Panc1 (cell line): ENCODE data around the gene RCL1. TPM values are rescaled to one million over a fixed set of nuclear protein-coding genes. Genes with fewer than 3 reads are reported as not detected.
"Not testable (repeated sequence)": the region's sequence is repeated elsewhere in the genome, so short reads cannot be mapped to it uniquely, and the experiment has no call there.

Source experiments
- ATAC-seq: fragments of 200-7000 bp; cut with Tn5 transposase; 2 replicates; pipeline ENCODE4 v1.9.1; 2020; ENCODE audit warnings: mild to moderate bottlenecking, moderate library complexity
- BruUV-seq: library from RNA; stranded (reverse); fragments of 400-500 nt; replicated peaks from 2 replicates; lab custom pipeline; 2021; lab: Mats Ljungman, UMichigan
- CTCF ChIA-PET: fragments of 300-600 bp; sonication (Branson Sonifier 250); formaldehyde crosslinking; loops from one replicate; lab custom pipeline; 2022; ENCODE audit warnings: antibody characterized with exemption; lab: Charles Lee
- POLR2A ChIA-PET: fragments of 300-600 bp; sonication (Branson Sonifier 250); formaldehyde crosslinking; loops from one replicate; lab custom pipeline; 2022; ENCODE audit warnings: antibody characterized with exemption; lab: Charles Lee
- DNase-seq: peaks from one replicate; pipeline ENCODE4 v3.0.0-alpha.2; 2010; ENCODE audit warnings: low read depth, low spot score
- H3K27ac ChIP-seq: 2 replicates; pipeline ENCODE4 v1.5.1; 2011; ENCODE audit warnings: mild to moderate bottlenecking, low read length, inconsistent platforms
- H3K27me3 ChIP-seq: fragments of 200-500 bp; sonication (Bioruptor generic); 2 replicates; pipeline ENCODE4 v1.6.0; 2014; ENCODE audit warnings: low read length, inconsistent platforms; ENCODE audit not compliant: control insufficient read depth, insufficient read depth
- H3K36me3 ChIP-seq: fragments of 200-500 bp; sonication (Bioruptor generic); 2 replicates; pipeline ENCODE4 v1.5.1; 2014; ENCODE audit warnings: inconsistent platforms, mild to moderate bottlenecking, low read length, moderate library complexity; ENCODE audit not compliant: control insufficient read depth, insufficient read depth
- H3K4me1 ChIP-seq: 2 replicates; pipeline ENCODE4 v1.5.1; 2011; ENCODE audit warnings: inconsistent platforms, mild to moderate bottlenecking, low read length, moderate library complexity; ENCODE audit not compliant: control insufficient read depth, insufficient read depth
- H3K4me3 ChIP-seq, 2 experiments: 2 replicates each; pipeline ENCODE4 v1.5.1; 2011 to 2012; ENCODE audit warnings: low read depth in 2 of 2, low read length in 2 of 2, mild to moderate bottlenecking in 2 of 2, inconsistent platforms in 1 of 2, moderate library complexity in 1 of 2
- H3K9me3 ChIP-seq: fragments of 200-500 bp; sonication (Bioruptor generic); 2 replicates; pipeline ENCODE4 v1.5.1; 2014; ENCODE audit warnings: low read depth, mild to moderate bottlenecking, inconsistent platforms, low read length, moderate library complexity; ENCODE audit not compliant: control insufficient read depth, insufficient read depth
- POLR2AphosphoS5 ChIP-seq: IDR thresholded peaks from 2 replicates; pipeline ENCODE4 v1.6.1; 2012; ENCODE audit warnings: mild to moderate bottlenecking, low read depth, low read length, moderate library complexity
- SIN3A ChIP-seq: IDR thresholded peaks from 2 replicates; pipeline ENCODE4 v1.6.1; 2012; ENCODE audit warnings: low read depth, mild to moderate bottlenecking, low read length, moderate library complexity, borderline replicate concordance; ENCODE audit not compliant: insufficient read depth
- TCF7L2 ChIP-seq: IDR thresholded peaks from 2 replicates; pipeline ENCODE4 v1.6.1; 2011; ENCODE audit warnings: mild to moderate bottlenecking, low read depth, low read length, inconsistent platforms
- in situ Hi-C: cut with HindIII; loops from 2 replicates; pipeline ENCODE4 v1.10.0; 2016; ENCODE audit warnings: low sequenced_read_pairs, low pct_unique_long_range_greater_than_20kb
- intact Hi-C: fragments of 100-400 bp; cut with micrococcal nuclease; formaldehyde crosslinking; loops from one replicate; pipeline ENCODE4 v1.10.0; 2022; ENCODE audit not compliant: unreplicated experiment
- total RNA-seq: library from RNA; stranded (reverse); gene quantifications from one replicate; pipeline ENCODE4 v1.2.1, GENCODE V29; 2021; ENCODE audit not compliant: unreplicated experiment
- TF ChIP-seq, protein P1 (sequence below), 2 experiments: IDR thresholded peaks; 2 replicates each; pipeline ENCODE4 v1.6.1; 2011 to 2012; ENCODE audit warnings: low read depth in 2 of 2, control low read depth in 1 of 2, low read length in 1 of 2, mild to moderate bottlenecking in 1 of 2, moderate library complexity in 1 of 2; ENCODE audit not compliant: insufficient read depth in 1 of 2
- TF ChIP-seq, protein P2 (sequence below): fragments of 450-650 bp; IDR thresholded peaks from 2 replicates; pipeline ENCODE4 v1.5.1; 2017; ENCODE audit warnings: mild to moderate bottlenecking

The RCL1 gene
- total RNA-seq, 1 experiment from 2014 or later = 11.2 TPM

DNA sequence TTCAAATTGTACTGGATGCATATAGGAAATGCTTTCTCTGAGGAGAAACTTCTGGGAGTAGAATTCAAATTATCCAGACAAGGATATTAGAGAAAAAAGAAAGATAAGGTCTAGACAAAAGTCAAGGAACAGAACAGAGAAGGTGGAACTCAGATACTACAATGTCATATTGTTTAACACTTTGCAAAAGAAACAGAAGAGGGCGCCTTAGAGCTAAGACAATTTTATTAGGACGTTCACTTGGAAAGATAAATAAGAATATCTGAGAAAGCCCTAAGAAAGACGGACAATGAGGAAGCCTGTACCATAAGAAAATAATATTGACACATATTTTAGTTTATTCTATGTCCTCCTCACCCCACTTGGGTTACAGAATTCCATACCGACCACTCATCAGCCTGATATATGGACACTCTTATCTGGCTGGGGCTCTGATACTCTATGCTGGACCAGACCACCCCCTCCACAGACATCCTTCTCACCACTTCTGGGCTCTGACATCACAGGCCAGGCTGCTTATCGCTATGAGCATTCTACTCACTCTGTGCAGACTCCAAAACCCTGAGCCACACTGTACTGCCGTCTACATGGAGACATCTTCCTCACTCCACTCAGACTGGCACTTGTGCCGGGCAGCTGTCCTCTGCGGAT lies 42.6 kb upstream of the RCL1 start:
- CTCF ChIA-PET = no interaction called here
- DNase-seq = no peak
- no peak overlapping the region for H3K27ac ChIP-seq
- H3K4me3 ChIP-seq = no peak overlapping the region
- H3K27me3 ChIP-seq = no peaks in the 10 kb centered on the region
- no peaks in the 10 kb centered on the region for H3K36me3 ChIP-seq
- BruUV-seq = no TSS peak
- POLR2A ChIA-PET = no interaction called here
- no peak for ATAC-seq
- TF ChIP-seq, protein P1, sequence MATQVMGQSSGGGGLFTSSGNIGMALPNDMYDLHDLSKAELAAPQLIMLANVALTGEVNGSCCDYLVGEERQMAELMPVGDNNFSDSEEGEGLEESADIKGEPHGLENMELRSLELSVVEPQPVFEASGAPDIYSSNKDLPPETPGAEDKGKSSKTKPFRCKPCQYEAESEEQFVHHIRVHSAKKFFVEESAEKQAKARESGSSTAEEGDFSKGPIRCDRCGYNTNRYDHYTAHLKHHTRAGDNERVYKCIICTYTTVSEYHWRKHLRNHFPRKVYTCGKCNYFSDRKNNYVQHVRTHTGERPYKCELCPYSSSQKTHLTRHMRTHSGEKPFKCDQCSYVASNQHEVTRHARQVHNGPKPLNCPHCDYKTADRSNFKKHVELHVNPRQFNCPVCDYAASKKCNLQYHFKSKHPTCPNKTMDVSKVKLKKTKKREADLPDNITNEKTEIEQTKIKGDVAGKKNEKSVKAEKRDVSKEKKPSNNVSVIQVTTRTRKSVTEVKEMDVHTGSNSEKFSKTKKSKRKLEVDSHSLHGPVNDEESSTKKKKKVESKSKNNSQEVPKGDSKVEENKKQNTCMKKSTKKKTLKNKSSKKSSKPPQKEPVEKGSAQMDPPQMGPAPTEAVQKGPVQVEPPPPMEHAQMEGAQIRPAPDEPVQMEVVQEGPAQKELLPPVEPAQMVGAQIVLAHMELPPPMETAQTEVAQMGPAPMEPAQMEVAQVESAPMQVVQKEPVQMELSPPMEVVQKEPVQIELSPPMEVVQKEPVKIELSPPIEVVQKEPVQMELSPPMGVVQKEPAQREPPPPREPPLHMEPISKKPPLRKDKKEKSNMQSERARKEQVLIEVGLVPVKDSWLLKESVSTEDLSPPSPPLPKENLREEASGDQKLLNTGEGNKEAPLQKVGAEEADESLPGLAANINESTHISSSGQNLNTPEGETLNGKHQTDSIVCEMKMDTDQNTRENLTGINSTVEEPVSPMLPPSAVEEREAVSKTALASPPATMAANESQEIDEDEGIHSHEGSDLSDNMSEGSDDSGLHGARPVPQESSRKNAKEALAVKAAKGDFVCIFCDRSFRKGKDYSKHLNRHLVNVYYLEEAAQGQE (IDR thresholded peaks at IDR 0.05; ENCODE audit: insufficient read depth in 1 of 2, low read depth in 2 of 2, low read length in 1 of 2) = no peak
- TF ChIP-seq, protein P2, sequence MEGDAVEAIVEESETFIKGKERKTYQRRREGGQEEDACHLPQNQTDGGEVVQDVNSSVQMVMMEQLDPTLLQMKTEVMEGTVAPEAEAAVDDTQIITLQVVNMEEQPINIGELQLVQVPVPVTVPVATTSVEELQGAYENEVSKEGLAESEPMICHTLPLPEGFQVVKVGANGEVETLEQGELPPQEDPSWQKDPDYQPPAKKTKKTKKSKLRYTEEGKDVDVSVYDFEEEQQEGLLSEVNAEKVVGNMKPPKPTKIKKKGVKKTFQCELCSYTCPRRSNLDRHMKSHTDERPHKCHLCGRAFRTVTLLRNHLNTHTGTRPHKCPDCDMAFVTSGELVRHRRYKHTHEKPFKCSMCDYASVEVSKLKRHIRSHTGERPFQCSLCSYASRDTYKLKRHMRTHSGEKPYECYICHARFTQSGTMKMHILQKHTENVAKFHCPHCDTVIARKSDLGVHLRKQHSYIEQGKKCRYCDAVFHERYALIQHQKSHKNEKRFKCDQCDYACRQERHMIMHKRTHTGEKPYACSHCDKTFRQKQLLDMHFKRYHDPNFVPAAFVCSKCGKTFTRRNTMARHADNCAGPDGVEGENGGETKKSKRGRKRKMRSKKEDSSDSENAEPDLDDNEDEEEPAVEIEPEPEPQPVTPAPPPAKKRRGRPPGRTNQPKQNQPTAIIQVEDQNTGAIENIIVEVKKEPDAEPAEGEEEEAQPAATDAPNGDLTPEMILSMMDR = peak; percentile 36; the same call in 1 of the 2 replicates
- TF ChIP-seq POLR2AphosphoS5 = no peak
- no peaks in the 10 kb centered on the region for H3K9me3 ChIP-seq
- intact Hi-C loops = no loop called here
- H3K4me1 ChIP-seq = no peaks in the 10 kb centered on the region
- in situ Hi-C loops = no loop called here

DNA sequence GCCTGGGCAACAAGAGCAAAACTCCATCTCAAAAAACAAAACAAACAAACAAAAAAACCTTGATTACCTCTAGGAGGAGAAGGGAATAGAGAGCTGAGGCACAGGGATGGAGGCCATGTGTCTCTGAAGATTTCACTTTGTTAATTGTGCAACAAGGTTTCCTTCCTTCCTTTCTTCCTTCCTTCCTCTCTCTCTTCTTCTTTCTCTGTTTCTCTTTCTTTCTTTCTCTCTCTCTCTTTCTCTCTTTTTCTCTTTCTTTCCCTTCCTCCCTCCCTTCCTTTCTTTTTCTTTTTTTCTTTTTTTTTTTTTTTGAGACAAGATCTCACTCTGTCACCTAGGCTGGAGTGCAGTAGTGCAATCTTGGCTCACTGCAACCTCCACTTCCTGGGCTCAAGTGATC lies 38.2 kb upstream of the RCL1 start:
- H3K9me3 ChIP-seq, H3K4me3 ChIP-seq, H3K27me3 ChIP-seq, BruUV-seq, DNase-seq, H3K27ac ChIP-seq, CTCF ChIA-PET, POLR2A ChIA-PET, H3K4me1 ChIP-seq, in situ Hi-C loops, intact Hi-C loops, ATAC-seq, H3K36me3 ChIP-seq: not testable (repeated sequence)

DNA sequence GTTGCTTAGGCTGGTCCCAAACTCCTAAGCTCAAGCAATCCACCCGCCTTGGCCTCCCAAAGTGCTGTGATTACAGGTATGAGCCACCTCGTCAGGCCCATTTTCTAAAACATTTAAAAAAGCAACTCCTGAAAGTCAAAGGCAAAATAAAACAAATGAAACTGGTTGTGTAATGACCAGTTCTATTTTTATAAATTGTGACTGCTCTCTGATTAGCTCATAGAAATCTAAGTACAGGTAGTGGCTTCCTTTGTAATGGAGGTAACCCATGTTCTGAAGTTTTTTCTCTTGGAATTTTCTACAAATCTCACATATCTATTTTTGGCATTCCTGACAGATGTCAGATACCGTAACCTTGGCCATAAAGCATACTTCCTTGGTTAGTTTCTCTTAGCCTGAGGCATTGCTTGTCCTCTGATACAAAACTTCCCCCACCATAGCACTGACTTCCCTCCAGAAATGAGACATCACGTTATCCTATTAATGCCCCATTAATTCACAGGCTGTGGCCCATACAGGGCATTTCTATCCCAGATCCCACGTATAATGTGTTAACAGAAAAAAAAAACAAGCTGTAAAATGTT lies 37.6 kb upstream of the RCL1 start:
- in situ Hi-C loops = no loop called here
- CTCF ChIA-PET = no interaction called here
- POLR2A ChIA-PET = no interaction called here
- no TSS peak for BruUV-seq
- no peaks in the 10 kb centered on the region for H3K4me1 ChIP-seq
- intact Hi-C loops = no loop called here
- no peaks in the 10 kb centered on the region for H3K36me3 ChIP-seq
- no peaks in the 10 kb centered on the region for H3K27me3 ChIP-seq
- H3K9me3 ChIP-seq = no peaks in the 10 kb centered on the region
- no peak overlapping the region for H3K27ac ChIP-seq
- no peak overlapping the region for H3K4me3 ChIP-seq
- DNase-seq (no peak), ATAC-seq (no peak)
- TF ChIP-seq, protein P2 = no peak
- TF ChIP-seq, protein P1 (IDR thresholded peaks at IDR 0.05; ENCODE audit: insufficient read depth in 1 of 2, low read depth in 2 of 2, low read length in 1 of 2) = no peak
- no peak for TF ChIP-seq POLR2AphosphoS5
- TF ChIP-seq TCF7L2 = no peak
- TF ChIP-seq SIN3A = no peak
